H1 (cell line): ENCODE data around the gene MKNK2. TPM values are rescaled to one million over a fixed set of nuclear protein-coding genes. Genes with fewer than 3 reads are reported as not detected.

Source experiments
- CTCF ChIA-PET: fragments of 300-600 bp; sonication (Branson Sonifier 250); formaldehyde crosslinking; loops from one replicate; lab custom pipeline; 2021; ENCODE audit not compliant: partially characterized antibody; lab: Charles Lee
- POLR2A ChIA-PET: fragments of 300-600 bp; sonication (Branson Sonifier 250); formaldehyde crosslinking; loops from one replicate; lab custom pipeline; 2021; ENCODE audit warnings: inconsistent platforms; ENCODE audit not compliant: partially characterized antibody; lab: Charles Lee
- DNase-seq, 2 experiments: peaks; one replicate each; pipeline versions ENCODE4 v3.0.0 to v3.0.0-alpha.2; 2010 to 2022; ENCODE audit warnings: low spot score in 2 of 2, low read depth in 1 of 2, mixed read lengths in 1 of 2
- FAIRE-seq: peaks from 2 replicates; lab custom pipeline; 2011; peaks lifted over from hg19 to GRCh38; lab: Jason Lieb, UNC
- H2AFZ ChIP-seq: 2 replicates; pipeline ENCODE4 v1.8.1; 2012; ENCODE audit warnings: low read length, inconsistent platforms
- H2AK5ac ChIP-seq: 2 replicates; pipeline ENCODE4 v1.6.1; 2013; ENCODE audit warnings: low read depth, low read length
- H2BK120ac ChIP-seq: replicated peaks from 2 replicates; pipeline ENCODE3; 2013; ENCODE audit warnings: low read depth, low read length, inconsistent platforms
- H2BK12ac ChIP-seq: 2 replicates; pipeline ENCODE4 v1.6.1; 2013; ENCODE audit warnings: low read depth, low read length
- H2BK15ac ChIP-seq: 2 replicates; pipeline ENCODE4 v1.6.1; 2013; ENCODE audit warnings: low read length
- H2BK20ac ChIP-seq: 2 replicates; pipeline ENCODE4 v1.6.1; 2013; ENCODE audit warnings: low read length
- H2BK5ac ChIP-seq: 2 replicates; pipeline ENCODE4 v1.6.1; 2013; ENCODE audit warnings: low read depth, low read length
- H3K14ac ChIP-seq: 2 replicates; pipeline ENCODE4 v1.6.1; 2013; ENCODE audit warnings: inconsistent platforms; ENCODE audit not compliant: insufficient read length
- H3K18ac ChIP-seq: 2 replicates; pipeline ENCODE4 v1.6.1; 2013; ENCODE audit warnings: low read length; ENCODE audit errors: extremely low read depth
- H3K23ac ChIP-seq: 2 replicates; pipeline ENCODE4 v1.6.1; 2013; ENCODE audit warnings: inconsistent platforms; ENCODE audit not compliant: insufficient read length
- H3K23me2 ChIP-seq: 2 replicates; pipeline ENCODE4 v1.6.1; 2013; ENCODE audit warnings: low read depth, low read length
- H3K27ac ChIP-seq: 2 replicates; pipeline ENCODE4 v1.6.1; 2011; ENCODE audit warnings: low read depth, low read length, inconsistent platforms
- H3K27me3 ChIP-seq, 4 experiments: replicated peaks in 1 of 4; 1 replicate in 1 of 4; 2 replicates in 3 of 4; pipeline versions ENCODE4 v1.6.1 to v1.8.1; 2011 to 2013; ENCODE audit warnings: low read length in 3 of 4, mild to moderate bottlenecking in 3 of 4, inconsistent platforms in 2 of 4, mixed read lengths in 2 of 4, moderate library complexity in 1 of 4; ENCODE audit not compliant: control insufficient read depth in 3 of 4, insufficient read depth in 3 of 4; ENCODE audit errors: extremely low read depth in 1 of 4
- H3K36me3 ChIP-seq, 4 experiments: 2 replicates each; pipeline versions ENCODE4 v1.6.1 to v1.8.1; 2011 to 2013; ENCODE audit warnings: mild to moderate bottlenecking in 4 of 4, low read length in 3 of 4, moderate library complexity in 2 of 4, control low read depth in 1 of 4, inconsistent platforms in 1 of 4; ENCODE audit not compliant: insufficient read depth in 4 of 4, control insufficient read depth in 2 of 4
- H3K4ac ChIP-seq: replicated peaks from 2 replicates; pipeline ENCODE3; 2013; ENCODE audit warnings: low read length, low read depth, mixed read lengths, inconsistent platforms; ENCODE audit not compliant: insufficient read length
- H3K4me1 ChIP-seq, 4 experiments: replicated peaks in 1 of 4; 1 replicate in 1 of 4; 2 replicates in 3 of 4; pipeline versions ENCODE4 v1.6.1 to v1.8.1; 2011 to 2013; ENCODE audit warnings: low read length in 3 of 4, inconsistent platforms in 2 of 4, mixed read lengths in 1 of 4; ENCODE audit not compliant: insufficient read depth in 4 of 4, control insufficient read depth in 3 of 4
- H3K4me2 ChIP-seq, 2 experiments: 2 replicates each; pipeline versions ENCODE4 v1.6.1 to v1.8.1; 2011 to 2013; ENCODE audit warnings: low read depth in 2 of 2, low read length in 2 of 2, control low read depth in 1 of 2, inconsistent platforms in 1 of 2, mild to moderate bottlenecking in 1 of 2; ENCODE audit not compliant: insufficient read depth in 1 of 2
- H3K4me3 ChIP-seq, 4 experiments: fragments of 200-600, 300-600 bp in 1 of 4; sonication (generic), shearing (Covaris generic), sonication (Bioruptor Twin) in 1 of 4; 2 replicates each; pipeline versions ENCODE4 v1.5.1 to v1.8.1; 2011 to 2016; ENCODE audit warnings: low read length in 4 of 4, low read depth in 3 of 4, control low read depth in 2 of 4, inconsistent platforms in 2 of 4, mild to moderate bottlenecking in 2 of 4, mixed read lengths in 1 of 4, moderate library complexity in 1 of 4; ENCODE audit not compliant: insufficient read depth in 2 of 4; ENCODE audit errors: extremely low read depth in 1 of 4
- H3K56ac ChIP-seq: replicated peaks from 2 replicates; pipeline ENCODE3; 2013; ENCODE audit warnings: low read depth, mild to moderate bottlenecking, mixed read lengths, low read length, inconsistent platforms; ENCODE audit not compliant: insufficient read length
- H3K79me1 ChIP-seq: 2 replicates; pipeline ENCODE4 v1.6.1; 2013; ENCODE audit warnings: low read depth, low read length, control low read depth
- H3K79me2 ChIP-seq, 2 experiments: 2 replicates each; pipeline versions ENCODE4 v1.6.1 to v1.8.1; 2012 to 2013; ENCODE audit warnings: low read length in 2 of 2, mild to moderate bottlenecking in 2 of 2, inconsistent platforms in 1 of 2; ENCODE audit not compliant: insufficient read depth in 2 of 2, control insufficient read depth in 1 of 2
- H3K9ac ChIP-seq, 4 experiments: replicated peaks in 1 of 4; 1 replicate in 1 of 4; 2 replicates in 3 of 4; pipeline versions ENCODE4 v1.6.1 to v1.8.1; 2011 to 2013; ENCODE audit warnings: low read depth in 3 of 4, low read length in 3 of 4, control low read depth in 2 of 4, mild to moderate bottlenecking in 2 of 4, moderate library complexity in 2 of 4, inconsistent platforms in 1 of 4; ENCODE audit errors: extremely low read depth in 1 of 4
- H3K9me3 ChIP-seq, 2 experiments: 2 replicates each; pipeline versions ENCODE4 v1.6.1 to v1.8.1; 2012 to 2013; ENCODE audit warnings: mild to moderate bottlenecking in 2 of 2, moderate library complexity in 2 of 2, control low read depth in 1 of 2, inconsistent platforms in 1 of 2, low read depth in 1 of 2, low read length in 1 of 2, mixed read lengths in 1 of 2; ENCODE audit not compliant: insufficient read depth in 2 of 2
- H4K20me1 ChIP-seq, 2 experiments: replicated peaks in 1 of 2; 2 replicates each; pipeline versions ENCODE3 to v1.8.1; 2011 to 2013; ENCODE audit warnings: inconsistent platforms in 2 of 2, low read length in 2 of 2, mild to moderate bottlenecking in 1 of 2; ENCODE audit not compliant: insufficient read depth in 2 of 2, control insufficient read depth in 1 of 2
- H4K5ac ChIP-seq: 2 replicates; pipeline ENCODE4 v1.6.1; 2013; ENCODE audit warnings: low read length, low read depth, mixed read lengths, inconsistent platforms; ENCODE audit not compliant: insufficient read length
- H4K8ac ChIP-seq: 2 replicates; pipeline ENCODE4 v1.8.0; 2013; ENCODE audit warnings: mild to moderate bottlenecking, moderate library complexity, low read length, inconsistent platforms; ENCODE audit not compliant: insufficient read depth; ENCODE audit errors: extremely low read depth
- H4K91ac ChIP-seq: replicated peaks from 2 replicates; pipeline ENCODE3; 2013; ENCODE audit warnings: low read length, mixed read lengths, inconsistent platforms; ENCODE audit not compliant: insufficient read length
- EGR1 ChIP-seq: IDR thresholded peaks from 2 replicates; pipeline ENCODE4 v1.6.1; 2011; ENCODE audit warnings: low read depth, low read length, borderline replicate concordance
- SP2 ChIP-seq: IDR thresholded peaks from 2 replicates; pipeline ENCODE4 v1.6.1; 2012; ENCODE audit warnings: mild to moderate bottlenecking, low read length, inconsistent platforms
- TAF7 ChIP-seq: optimal IDR thresholded peaks from 2 replicates; pipeline ENCODE3; 2011; ENCODE audit warnings: low read depth, mild to moderate bottlenecking, inconsistent platforms, low read length, moderate library complexity, borderline replicate concordance
- WGBS, 2 experiments: shearing (Covaris generic) in 1 of 2; methylation state at CpG; one replicate each; pipeline versions ENCODE4 v1.1.6 to v1.1.7; 2013 to 2015; ENCODE audit warnings: low lambda C conversion rate in 2 of 2, mixed read lengths in 2 of 2, inconsistent platforms in 1 of 2, low coverage in 1 of 2, missing lambda C conversion rate in 1 of 2; ENCODE audit not compliant: insufficient replicate concordance in 2 of 2, insufficient coverage in 1 of 2, insufficient read length in 1 of 2; ENCODE audit errors: extremely low coverage in 1 of 2, missing lambda C conversion rate in 1 of 2; 5-methylcytosine and 5-hydroxymethylcytosine counted together
- polyA plus RNA-seq, 7 experiments: library from polyadenylated mRNA; depleted of rRNA in 3 of 7; stranded (reverse) in 5 of 7; unstranded in 2 of 7; fragments of >200 nt in 5 of 7; fragments of 200-250 nt in 2 of 7; gene quantifications; 1 replicate in 5 of 7; 2 replicates in 1 of 7; 4 replicates in 1 of 7; pipeline versions ENCODE4 v1.2.1 to v1.2.3, GENCODE V29; 2011 to 2013; ENCODE audit warnings: missing spikeins in 2 of 7, mixed read lengths in 2 of 7
- total RNA-seq: library from RNA; stranded (reverse); fragmentation: NEBNext Ultra II Directional; extraction: Animal tissue kit (Norgen Biotek cat#: 25700); gene quantifications from 2 replicates; pipeline ENCODE4 v1.2.1, GENCODE V29; 2021

The MKNK2 gene
- total and polyA plus RNA-seq, 2 of the 8 experiments (the other 6 are each of a cell fraction or from before 2014, with no cell fraction given) = 163 to 166 TPM

DNA sequence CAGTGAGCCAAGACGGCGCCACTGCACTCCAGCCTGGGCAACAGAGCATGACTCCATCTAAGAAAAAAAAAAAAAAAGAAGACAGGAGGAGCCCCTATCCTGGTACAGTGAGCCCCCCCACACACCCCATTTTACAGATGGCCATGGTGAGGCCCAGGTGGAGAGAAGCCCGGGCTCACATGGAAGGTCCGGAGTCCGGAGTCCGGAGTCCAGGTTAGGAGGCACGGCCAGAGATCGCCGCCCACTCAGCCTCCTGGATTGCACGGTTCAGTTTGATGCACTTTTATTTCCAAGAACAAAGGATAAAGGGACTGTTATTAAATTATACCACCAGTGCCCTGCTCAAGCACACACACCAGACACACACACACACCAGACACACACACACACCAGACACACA, 24.3 kb downstream of the MKNK2 start:
- ChIA-PET CTCF (interaction anchor here (1.0 to 1.2 kb wide), 4 partner anchors 20 to 41 kb away, joined by 3 to 4 read pairs (median 3); no protein-coding TSS in a partner anchor), POLR2A (interaction anchor here (1.2 to 27.5 kb wide), 3 partner anchors 8 to 24 kb away, joined by 5 to 524 read pairs (median 9); partner anchors contain the start of gene MKNK2)
- Histone ChIP-seq H2BK12ac (no peak overlapping the region), H3K79me2 (no peaks in the 10 kb centered on the region), H4K20me1 (no peaks in the 10 kb centered on the region), H3K4ac (no peak overlapping the region), H3K4me3 (no peak overlapping the region), H2BK15ac (no peak overlapping the region), H3K9ac (no peak overlapping the region), H3K23me2 (no peaks in the 10 kb centered on the region), H3K23ac (no peak overlapping the region), H3K79me1 (no peaks in the 10 kb centered on the region), H2BK20ac (no peak overlapping the region), H4K91ac (no peak overlapping the region), H3K27ac (no peak overlapping the region), H4K8ac (no peak overlapping the region), H3K4me1 (peaks cover 0 to 5% (median 3%) of the 10 kb centered on the region in 4 experiments; a peak in 3 of 7 replicates), H3K56ac (no peak overlapping the region), H3K36me3 (no peaks in the 10 kb centered on the region), H3K27me3 (no peaks in the 10 kb centered on the region), H2AFZ (no peak overlapping the region), H2AK5ac (no peak overlapping the region), H3K14ac (no peak overlapping the region), H2BK5ac (no peak overlapping the region), H3K9me3 (0 out of 4 replicates have a peak, but pooled peaks cover 2 to 3% of the 10 kb centered on the region in 2 experiments), H4K5ac (no peak overlapping the region), H3K4me2 (no peak overlapping the region), H2BK120ac (no peak overlapping the region), H3K18ac (no peak overlapping the region)
- WGBS, 2 experiments = 93% methylated on average over 10 of the region's 10 CpGs; no CpG with 5 or more reads in 1 of the 2 experiments
- no peak for FAIRE-seq
- no peak for TF ChIP-seq TAF7
- no peak for TF ChIP-seq SP2
- TF ChIP-seq EGR1 = no peak
- no peak for DNase-seq
